Nephron (organoid): ENCODE measurements around the gene LNX1.
"Not testable (repeated sequence)": the region's sequence is repeated elsewhere in the genome, so short reads cannot be mapped to it uniquely, and the experiment has no call there.

Source experiments
- H3K27ac Mint-ChIP-seq, 3 experiments: 2 replicates each; pipeline ENCODE4 v1.8.0; 2020; ENCODE audit warnings: mixed read lengths in 3 of 3, mild to moderate bottlenecking in 2 of 3, moderate library complexity in 1 of 3
- H3K27me3 Mint-ChIP-seq: 2 replicates; pipeline ENCODE4 v1.8.0; 2021; ENCODE audit warnings: low read depth, mild to moderate bottlenecking, moderate library complexity, mixed read lengths
- H3K36me3 Mint-ChIP-seq: 2 replicates; pipeline ENCODE4 v1.8.0; 2020; ENCODE audit warnings: low read depth, mixed read lengths
- H3K4me1 Mint-ChIP-seq: 2 replicates; pipeline ENCODE4 v1.8.0; 2020; ENCODE audit warnings: mixed read lengths
- H3K4me3 Mint-ChIP-seq, 3 experiments: 2 replicates each; pipeline ENCODE4 v1.8.0; 2020; ENCODE audit warnings: mild to moderate bottlenecking in 3 of 3, mixed read lengths in 3 of 3, moderate library complexity in 2 of 3
- H3K9me3 Mint-ChIP-seq: 2 replicates; pipeline ENCODE4 v1.8.0; 2020; ENCODE audit warnings: mixed read lengths
- TF ChIP-seq, protein P1 (sequence below), 3 experiments: fragments of 200-600 bp; sonication (generic); IDR thresholded peaks; one replicate each; pipeline ENCODE4 v1.5.0; 2021; ENCODE audit warnings: antibody characterized with exemption in 3 of 3; ENCODE audit not compliant: unreplicated experiment in 3 of 3

Gene LNX1

DNA sequence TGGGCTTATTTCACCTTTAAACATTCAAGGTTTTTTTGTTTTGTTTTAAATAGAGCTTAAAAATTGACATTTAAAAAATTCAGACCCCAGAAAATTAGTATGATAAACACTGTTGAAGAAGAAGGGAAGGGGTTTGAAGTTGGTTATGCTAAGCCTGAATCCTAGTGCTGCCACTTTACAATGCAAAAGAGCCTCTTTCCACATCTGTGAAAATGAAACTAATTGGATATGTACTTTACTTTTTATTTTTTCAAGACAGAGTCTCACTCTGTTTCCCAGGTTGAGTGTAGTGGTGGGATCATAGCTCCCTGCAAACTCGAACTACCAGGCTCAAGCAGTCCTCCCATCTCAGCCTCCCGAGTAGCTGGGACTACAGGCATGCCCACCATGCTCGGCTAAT, 172.1 kb downstream of the LNX1 start:
- no peaks in the 10 kb centered on the region for H3K27me3 Mint-ChIP-seq
- H3K4me1 Mint-ChIP-seq = no peaks in the 10 kb centered on the region
- H3K9me3 Mint-ChIP-seq = no peaks in the 10 kb centered on the region
- peaks cover 27% of the 10 kb centered on the region for H3K36me3 Mint-ChIP-seq
- no peak overlapping the region for H3K27ac Mint-ChIP-seq
- no peak overlapping the region for H3K4me3 Mint-ChIP-seq
- TF ChIP-seq, protein P1, sequence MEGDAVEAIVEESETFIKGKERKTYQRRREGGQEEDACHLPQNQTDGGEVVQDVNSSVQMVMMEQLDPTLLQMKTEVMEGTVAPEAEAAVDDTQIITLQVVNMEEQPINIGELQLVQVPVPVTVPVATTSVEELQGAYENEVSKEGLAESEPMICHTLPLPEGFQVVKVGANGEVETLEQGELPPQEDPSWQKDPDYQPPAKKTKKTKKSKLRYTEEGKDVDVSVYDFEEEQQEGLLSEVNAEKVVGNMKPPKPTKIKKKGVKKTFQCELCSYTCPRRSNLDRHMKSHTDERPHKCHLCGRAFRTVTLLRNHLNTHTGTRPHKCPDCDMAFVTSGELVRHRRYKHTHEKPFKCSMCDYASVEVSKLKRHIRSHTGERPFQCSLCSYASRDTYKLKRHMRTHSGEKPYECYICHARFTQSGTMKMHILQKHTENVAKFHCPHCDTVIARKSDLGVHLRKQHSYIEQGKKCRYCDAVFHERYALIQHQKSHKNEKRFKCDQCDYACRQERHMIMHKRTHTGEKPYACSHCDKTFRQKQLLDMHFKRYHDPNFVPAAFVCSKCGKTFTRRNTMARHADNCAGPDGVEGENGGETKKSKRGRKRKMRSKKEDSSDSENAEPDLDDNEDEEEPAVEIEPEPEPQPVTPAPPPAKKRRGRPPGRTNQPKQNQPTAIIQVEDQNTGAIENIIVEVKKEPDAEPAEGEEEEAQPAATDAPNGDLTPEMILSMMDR (IDR thresholded peaks at IDR 0.05; ENCODE audit: unreplicated experiment in 3 of 3) = no peak

GRCh38 chr4:53409479-53409878, 181.8 kb downstream of the LNX1 start:
- H3K4me3 Mint-ChIP-seq, H3K27me3 Mint-ChIP-seq, H3K4me1 Mint-ChIP-seq, H3K27ac Mint-ChIP-seq: not testable (repeated sequence)
- Mint-ChIP-seq H3K9me3 (peaks cover 36% of the 10 kb centered on the region), H3K36me3 (peaks cover 61% of the 10 kb centered on the region)
